Stimulated activated CD8-positive, alpha-beta memory T cell treated with anti-CD3 and anti-CD28 coated beads, Interleukin-7, amount 100 ng/mL, for 48 hours (primary cell): ENCODE measurements around the gene ZNF618.

Experiments
- DNase-seq, 2 donors: peaks; one replicate each; pipeline ENCODE4 v3.0.0-alpha.2; 2020; ENCODE audit warnings: low read depth in 1 of 2; ENCODE audit errors: extremely low read depth in 1 of 2

The ZNF618 gene, protein sequence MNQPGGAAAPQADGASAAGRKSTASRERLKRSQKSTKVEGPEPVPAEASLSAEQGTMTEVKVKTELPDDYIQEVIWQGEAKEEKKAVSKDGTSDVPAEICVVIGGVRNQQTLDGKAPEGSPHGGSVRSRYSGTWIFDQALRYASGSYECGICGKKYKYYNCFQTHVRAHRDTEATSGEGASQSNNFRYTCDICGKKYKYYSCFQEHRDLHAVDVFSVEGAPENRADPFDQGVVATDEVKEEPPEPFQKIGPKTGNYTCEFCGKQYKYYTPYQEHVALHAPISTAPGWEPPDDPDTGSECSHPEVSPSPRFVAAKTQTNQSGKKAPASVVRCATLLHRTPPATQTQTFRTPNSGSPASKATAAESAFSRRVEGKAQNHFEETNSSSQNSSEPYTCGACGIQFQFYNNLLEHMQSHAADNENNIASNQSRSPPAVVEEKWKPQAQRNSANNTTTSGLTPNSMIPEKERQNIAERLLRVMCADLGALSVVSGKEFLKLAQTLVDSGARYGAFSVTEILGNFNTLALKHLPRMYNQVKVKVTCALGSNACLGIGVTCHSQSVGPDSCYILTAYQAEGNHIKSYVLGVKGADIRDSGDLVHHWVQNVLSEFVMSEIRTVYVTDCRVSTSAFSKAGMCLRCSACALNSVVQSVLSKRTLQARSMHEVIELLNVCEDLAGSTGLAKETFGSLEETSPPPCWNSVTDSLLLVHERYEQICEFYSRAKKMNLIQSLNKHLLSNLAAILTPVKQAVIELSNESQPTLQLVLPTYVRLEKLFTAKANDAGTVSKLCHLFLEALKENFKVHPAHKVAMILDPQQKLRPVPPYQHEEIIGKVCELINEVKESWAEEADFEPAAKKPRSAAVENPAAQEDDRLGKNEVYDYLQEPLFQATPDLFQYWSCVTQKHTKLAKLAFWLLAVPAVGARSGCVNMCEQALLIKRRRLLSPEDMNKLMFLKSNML

DNA sequence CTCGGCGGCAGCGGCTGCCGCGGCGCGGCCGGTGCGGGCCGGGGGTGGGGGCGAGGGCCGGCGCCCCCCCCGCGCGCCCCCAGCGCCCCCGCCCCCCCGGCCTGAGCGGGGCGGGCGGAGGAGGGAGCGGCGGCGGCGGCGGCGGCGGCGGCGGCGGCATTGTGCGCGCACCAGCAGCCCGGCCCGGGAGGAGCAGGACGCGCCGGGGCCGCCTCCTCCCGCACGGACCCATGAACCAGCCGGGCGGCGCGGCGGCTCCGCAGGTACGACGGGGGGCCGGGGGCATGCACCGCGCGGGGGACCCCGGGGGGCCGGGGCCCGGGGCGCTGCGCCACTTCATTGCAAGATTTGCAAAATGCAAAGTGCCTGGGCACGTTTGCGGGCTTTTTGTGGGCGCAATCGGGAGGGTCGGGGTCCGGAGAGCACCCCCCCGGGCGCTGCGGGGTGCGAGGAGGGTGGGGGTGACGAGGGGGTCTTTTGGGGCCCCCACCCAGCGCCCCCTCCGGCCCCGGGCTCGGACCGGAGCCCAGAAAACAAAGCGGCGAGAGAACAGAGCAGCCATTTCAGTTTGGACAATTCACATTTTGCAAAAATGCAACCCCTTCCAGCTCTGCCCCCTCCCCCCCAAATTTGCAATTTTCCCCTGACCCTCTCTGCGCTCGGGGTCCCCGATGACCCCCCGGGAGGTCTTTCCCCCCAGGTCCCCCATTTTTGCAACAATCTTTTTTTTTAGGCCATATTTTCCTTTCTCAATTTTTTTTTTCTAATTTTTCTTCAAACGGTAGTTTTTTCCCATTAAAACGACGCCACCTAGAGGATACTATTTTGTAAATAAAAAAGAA lies at the start of gene ZNF618:
ZNF618 (plus strand) TSS at position 159 of the 842 bp plus-strand sequence; CDS start at position 231, 72 bp downstream.
- DNase-seq, result no peak

DNA sequence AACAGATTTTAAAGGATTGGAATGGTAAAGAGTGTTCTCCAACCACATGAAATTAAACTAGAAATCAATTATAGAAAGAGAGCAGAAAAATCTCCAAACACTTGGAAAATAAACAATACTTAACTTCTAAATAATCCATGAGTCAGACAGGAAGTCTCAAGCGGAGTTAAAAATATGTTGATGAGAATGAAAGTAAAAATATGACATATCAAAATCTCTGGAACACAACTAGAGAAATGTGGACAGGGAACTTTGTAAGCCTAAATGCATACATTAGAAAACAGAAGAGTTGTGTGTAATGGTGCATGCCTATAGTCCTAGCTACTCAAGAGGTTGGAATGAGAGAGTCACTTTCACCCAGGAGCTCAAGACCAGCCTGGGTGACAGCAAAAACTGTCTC lies 47.9 kb upstream of the ZNF618 start:
- no peak for DNase-seq

DNA sequence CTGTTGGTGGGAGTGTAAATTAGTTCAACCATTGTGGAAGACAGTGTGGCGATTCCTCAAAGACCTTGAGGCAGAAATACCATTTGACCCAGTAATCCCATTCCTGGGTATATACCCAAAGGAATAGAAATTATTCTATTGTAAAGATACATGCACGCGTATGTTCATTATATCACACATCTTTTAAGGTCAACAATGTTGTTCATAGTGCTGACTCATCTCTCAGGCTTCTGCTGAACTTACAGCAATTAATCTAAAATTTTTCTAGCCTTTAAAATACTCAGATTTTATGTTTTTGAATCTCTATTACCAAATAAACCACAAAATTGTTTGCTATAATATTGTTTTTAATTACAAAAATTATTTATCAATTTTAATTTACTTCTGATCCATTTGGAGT lies 38.8 kb upstream of the ZNF618 start:
- DNase-seq, result no peak

DNA sequence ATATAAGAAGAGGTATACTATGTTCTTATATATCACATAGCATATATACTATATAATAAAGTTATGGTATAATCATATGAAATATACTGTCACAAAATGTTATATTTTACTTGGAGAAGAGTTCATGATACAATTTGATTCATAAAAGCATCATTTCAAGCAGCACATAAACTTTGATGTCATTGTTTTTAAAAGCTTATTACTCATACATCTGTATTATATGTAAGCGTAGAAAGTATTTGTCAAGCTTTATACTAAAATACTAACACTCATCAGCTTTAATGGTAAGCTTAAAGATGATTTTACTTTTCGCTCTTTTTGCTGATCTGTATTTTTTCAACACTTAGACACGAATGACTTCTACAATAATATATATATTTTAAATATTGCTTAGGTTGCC lies 34.0 kb upstream of the ZNF618 start:
- no peak for DNase-seq

DNA sequence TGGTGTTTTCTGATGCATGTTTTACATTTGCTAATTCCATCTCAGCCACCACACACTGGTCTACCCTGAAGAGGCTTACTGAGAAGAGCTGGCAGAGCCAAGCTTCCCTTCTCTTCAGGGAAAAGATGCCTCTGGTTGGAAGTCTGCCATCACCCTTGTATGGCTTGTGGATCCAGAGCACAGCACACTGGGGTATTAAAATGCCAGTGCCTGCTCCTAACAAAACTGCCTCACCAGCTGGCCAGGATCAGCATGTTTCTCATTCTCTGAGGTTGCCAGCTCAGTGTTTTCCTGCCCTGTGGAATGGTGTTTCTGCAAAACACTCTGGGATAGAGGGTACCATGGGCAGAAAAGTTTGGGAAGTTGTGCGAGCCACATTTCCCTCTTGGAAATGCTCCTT lies 31.6 kb upstream of the ZNF618 start:
- DNase-seq, result no peak

DNA sequence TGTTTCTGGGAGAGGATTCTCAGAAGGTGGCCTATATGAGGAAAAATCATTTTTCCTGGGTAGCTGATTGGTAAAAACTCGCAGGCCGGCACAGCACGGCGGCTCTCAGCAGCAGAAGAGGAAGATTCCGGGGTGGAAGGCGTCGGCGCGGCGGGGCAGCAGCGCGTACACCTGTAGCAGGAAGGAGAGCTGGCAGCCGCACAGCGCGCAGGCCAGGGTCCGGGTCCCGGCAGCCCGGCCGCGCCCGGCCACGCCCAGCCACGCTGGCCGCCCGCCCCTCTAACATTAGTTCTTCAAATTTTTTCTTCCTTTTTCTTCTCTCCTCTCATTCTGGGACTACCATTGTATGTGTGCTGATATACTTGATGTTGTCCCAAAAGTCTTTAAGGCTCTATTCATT lies 24.8 kb upstream of the ZNF618 start:
- no peak for DNase-seq

DNA sequence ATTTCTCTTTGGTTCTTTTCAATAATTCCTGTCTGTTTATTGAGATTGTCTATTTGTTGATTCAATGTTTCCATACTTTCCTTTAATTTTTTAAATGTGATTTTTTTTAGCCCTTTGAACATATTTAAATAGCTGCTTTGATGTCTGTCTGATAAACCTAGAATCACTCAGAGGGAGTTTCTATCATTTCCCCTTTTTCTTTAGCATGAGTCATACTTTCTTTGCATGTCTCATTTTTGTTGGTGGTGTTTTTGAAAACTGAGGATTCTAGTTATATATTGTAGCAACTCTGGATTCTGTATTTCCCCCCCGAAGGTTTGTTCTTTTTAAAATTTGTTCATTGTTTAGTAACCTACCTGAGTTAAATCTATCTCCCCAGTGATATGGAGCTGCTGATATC lies 24.2 kb upstream of the ZNF618 start:
- DNase-seq, result no peak

DNA sequence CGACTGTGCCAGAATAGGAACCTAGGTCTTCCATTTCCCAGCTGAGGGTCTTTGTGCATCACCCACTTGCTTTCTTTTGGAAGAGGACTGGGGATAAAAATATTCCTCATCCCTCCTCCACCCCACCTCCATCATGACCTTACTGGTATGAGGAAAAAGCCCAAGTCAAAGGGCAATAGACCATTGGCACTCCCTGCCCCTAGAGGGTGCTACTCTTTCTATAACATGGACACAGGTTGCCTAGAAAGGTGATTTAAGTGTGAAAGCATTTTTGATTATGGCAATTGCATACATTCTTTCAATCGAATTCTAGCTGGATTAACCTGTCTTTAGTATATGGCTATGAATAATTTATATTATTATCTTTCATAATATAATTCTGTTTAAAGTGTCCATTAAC lies 22.8 kb upstream of the ZNF618 start:
- no peak for DNase-seq

DNA sequence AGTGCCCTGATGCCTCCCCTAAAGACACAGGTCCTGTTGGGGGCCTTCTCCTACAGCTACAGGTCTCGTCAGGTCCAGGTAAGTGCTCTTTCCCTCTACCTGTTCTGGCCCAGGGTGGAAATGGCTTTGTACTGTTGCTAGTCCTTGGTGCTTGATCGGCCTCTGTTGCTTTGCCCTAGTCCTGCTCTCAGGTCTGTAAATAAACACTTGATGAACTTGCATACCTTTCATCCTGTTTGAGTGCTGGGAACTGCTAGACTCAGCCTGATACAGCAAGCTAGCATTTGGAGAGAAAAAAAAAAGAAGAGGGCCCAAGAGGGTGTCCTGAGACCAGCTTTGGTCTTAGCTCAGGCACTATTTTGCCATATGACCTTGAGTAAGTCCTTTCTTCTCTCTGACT lies 21.8 kb upstream of the ZNF618 start:
- no peak for DNase-seq

DNA sequence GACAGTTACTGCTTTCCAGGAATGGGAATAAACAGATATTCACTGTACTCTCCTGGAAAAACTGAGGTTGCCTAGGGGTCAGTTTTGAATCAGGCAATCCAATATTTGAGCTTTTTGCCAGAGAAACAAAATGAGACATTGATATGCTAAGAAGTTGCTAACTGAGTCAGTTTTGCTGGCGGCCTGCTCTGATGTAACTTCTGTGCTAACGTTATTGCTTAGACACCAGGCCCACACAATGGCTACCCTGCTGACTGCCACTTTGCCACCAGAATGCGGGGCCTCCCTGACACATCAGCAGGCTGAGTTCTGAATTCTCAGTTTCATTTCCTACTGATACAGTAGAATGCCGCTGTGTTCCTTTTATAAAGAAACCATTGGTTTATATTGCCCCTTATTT lies 18.2 kb upstream of the ZNF618 start:
- no peak for DNase-seq

DNA sequence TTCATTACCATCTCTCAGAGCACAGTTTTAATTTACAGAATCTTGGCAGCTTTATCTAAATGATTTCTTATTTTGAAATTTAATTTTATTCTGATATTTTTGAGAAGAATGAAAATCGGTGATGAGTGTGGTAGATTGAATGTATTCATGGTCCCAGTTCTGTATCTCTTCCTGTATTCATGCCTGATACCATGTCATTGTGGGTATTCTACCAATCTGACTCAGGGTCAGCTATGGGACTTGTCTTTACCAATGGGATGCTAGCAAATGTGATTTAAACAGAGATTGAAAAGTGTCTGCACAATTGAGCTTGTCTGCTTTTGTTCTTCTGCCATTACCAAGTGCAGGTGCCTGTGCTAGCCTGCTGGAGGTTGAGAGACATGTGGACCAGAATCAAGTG lies 17.8 kb upstream of the ZNF618 start:
- DNase-seq, result no peak

DNA sequence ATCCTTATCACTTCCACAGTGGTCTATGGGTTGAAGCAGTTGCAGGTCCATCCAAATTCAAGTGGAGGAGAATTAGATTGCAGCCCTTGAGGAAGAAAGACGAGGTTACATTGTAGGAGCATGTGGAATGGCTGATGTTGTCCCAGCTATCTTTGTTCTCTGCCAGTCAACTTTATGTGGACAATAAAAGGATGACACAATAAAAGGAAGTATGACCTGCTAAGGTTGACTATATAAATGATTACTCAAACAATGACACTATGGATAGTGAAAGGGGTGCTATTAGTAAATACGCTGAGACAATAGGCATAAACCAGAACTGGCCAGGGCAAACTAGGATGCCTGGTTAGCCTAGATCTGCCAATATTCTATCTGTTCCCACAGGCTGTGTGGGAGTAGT lies 12.8 kb upstream of the ZNF618 start:
- no peak for DNase-seq

DNA sequence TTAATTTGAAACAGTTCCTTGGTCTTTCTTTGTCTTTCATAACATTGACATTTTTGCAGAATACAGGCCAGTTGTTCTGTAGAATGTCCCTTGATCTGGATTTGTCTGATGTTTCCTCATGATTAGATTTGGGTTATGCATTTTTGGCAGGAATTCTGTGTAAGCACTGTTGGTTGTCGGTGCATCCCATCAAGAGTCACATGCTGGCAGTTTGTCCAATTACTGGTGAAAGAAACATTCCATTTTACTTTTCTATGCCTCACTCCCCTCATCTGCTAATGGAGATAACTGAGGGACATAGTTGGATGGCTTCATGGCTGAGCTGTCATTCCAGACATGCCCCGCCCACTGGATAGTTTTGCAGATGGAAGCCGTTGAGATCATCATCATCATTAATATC lies 7.6 kb upstream of the ZNF618 start:
- no peak for DNase-seq

DNA sequence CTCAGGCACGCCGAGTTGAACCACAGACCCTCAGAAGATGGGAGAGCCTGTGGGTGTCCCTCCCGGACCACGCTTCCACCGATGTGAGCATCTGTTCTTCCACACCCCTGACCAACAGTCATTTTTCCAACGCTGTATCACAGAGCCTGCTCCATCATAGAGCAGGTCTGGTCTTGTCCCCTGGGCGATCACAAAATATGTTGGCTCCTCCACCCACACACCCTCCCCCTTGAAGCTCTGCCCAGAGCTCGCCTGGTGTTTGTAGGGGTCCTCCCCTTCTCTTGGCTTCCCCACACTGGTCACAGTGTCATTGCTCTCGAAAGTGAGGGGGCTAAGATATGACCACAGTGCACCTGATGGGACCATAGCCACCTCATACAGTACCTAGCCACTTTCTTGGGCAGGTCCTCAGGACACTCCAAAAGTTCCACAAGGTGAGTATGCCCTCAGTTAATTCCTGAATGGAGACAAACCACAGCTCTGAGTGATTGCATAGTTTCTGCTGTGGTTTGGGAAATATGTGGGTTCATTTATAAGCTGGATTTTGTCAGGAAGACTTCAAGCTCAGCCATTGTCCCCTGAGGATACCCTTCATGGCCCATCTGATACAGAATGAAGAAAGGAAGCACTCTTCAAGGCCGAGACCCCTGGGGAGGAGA lies 3.5 kb upstream of the ZNF618 start:
- DNase-seq, result no peak

DNA sequence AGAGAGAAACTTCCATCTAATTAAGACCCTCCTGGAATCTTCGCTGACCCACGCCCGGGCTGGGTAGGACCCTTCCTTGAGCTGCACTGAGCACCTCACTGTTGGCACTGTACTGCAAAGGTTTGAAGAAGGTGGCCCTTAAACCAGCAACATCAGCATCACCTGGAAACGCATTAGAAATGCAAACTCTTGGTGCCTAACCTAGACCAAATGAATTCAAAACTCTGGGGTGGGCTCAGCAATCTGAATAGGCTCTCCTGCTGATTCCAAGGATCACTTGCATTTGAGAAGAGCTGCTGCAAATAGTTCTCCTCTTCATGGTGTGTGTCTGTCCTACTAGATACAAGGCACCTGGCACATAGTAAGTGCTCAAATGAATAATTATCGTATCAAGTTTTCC lies 2.7 kb upstream of the ZNF618 start:
- no peak for DNase-seq

DNA sequence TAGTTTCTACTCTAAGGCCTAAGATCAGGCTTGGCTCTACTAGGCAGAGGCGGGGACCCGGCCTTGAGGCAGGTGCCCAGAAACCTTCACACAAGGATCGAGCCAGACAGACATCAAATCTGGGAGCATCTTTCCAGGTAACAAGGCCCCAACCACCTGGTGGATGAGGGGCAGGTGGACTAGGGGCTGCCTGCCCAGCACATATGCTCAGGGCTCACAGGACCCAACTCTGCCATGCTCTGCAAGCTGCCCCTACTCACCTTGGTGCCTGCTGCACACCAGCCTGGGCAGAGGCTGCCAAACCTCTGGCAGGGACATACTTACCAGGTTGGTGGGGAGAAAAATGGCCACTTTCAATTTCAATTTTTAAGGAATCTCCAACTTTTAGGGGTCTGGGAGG lies 2.2 kb upstream of the ZNF618 start:
- DNase-seq, result no peak

DNA sequence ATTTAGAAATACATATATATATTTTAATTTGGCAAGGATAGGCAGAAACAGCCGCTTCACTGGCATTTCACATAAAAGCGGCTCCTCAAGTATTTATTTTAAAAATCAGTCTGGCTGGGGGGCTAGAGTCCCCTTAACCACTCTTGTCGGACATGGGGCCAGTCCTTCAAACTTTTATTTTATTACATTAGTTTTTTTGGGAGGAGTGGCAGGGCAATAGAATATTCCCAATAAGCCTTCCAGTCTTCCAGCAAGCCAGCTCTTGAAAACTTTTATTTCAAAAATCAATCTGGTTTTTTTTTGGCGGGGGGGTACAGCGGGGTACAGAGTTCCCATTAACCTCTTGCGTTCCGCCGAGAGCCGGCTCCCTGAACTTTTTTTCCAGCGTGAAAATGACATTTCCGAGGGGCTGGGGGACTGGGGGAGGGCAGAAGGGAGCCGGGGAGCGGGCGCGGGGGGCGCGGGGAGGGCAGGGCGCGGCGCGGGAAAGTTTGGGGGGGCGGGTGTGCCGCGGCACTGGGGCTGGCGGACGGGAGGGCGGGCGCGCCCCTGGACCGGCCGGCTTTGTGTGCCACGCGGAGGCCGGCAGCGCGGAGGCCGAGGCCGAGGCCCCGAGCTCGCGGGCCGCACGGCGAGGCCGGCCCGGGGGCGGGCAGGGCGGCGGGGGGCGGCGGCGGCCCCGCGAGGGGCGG lies 504 bp upstream of the ZNF618 start:
- no peak for DNase-seq

DNA sequence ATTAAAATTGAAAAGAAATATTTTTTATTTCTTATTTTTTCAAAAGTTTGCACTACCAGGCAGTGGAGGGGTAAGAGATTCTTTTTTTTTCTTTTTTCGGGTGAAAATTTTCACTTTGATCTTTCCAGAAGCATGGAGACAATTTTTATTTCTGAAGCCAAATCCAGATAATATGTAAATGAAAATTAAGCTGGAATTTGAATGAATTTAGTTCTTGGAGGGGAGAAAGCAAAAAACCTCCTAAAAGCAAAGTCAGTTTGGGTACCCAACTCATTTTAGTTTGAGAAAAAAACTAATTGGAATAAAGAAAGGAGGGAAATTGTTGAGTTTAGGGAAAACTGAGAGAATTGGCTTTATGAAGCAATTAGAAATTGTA lies 872 bp downstream of the ZNF618 start:
- DNase-seq, result no peak

DNA sequence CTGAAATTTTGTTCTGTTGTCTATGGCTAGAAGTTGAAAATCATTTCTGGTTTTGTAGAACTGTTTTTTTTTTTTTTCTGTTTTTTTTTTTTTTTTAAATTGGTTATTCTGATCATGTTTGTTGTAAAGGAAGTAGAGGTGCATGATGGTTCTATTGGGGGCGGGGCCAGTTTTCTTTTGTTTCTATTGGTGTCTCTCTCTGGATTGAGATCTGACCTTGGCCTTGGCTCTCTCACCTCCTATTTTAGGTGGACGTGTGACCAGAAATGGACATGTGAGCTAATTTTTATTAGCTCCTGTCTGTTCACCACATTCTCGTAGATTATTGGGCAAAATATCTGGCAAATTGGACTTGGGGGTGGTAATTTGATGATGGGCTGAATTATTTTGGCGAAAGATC lies 3.2 kb downstream of the ZNF618 start:
- no peak for DNase-seq

DNA sequence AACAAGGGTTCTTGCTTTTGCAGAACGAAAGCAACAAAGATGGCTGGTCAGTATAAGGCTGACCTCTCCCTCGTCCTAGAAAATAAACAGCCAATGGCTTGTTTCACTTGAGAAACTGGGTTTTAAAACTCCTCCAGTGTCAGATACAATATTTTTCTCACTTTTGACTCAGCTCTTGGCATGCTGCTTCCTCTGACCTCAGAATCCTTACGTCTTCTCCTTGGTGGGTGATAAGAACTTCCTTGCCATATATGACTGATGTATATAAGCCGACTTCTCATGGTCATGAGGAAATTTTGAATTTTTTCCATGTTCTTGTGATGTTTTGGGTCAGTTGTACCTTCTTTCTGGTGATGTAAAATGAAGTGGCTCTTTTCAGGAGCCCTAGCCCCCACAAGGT lies 3.8 kb downstream of the ZNF618 start:
- no peak for DNase-seq
